K562 (cell line): ENCODE data around the gene LIN28A. TPM values are rescaled to one million over a fixed set of nuclear protein-coding genes. Genes with fewer than 3 reads are reported as not detected.

Experiments used
- PREB ChIP-seq: sonication (generic); formaldehyde crosslinking; IDR thresholded peaks from 2 replicates; pipeline ENCODE4 v1.8.1; 2023; ENCODE audit warnings: mild to moderate bottlenecking, missing genetic modification reagents
- polyA plus RNA-seq, 8 experiments: library from polyadenylated mRNA; depleted of rRNA in 4 of 8; stranded (reverse) in 5 of 8; unstranded in 3 of 8; fragments of >200 nt; fragmentation: Nextera tagmentation in 2 of 8; fragmentation: Illumina TruSeq in 1 of 8; extraction: Ambion mirVana in 2 of 8; extraction: Trizol in 1 of 8; gene quantifications; 2 replicates each; pipeline versions ENCODE4 v1.2.1 to v1.2.3, GENCODE V29; 2011 to 2014; ENCODE audit warnings: inconsistent platforms in 1 of 8, missing spikeins in 1 of 8
- total RNA-seq, 7 experiments: library from RNA; depleted of rRNA in 6 of 7; stranded (reverse); fragments of >200 nt in 6 of 7; fragmentation: Illumina TruSeq in 2 of 7; extraction: Trizol in 2 of 7; gene quantifications; 2 replicates each; pipeline versions ENCODE4 v1.2.1 to v1.2.3, GENCODE V29; 2011 to 2021; ENCODE audit warnings: low replicate concordance in 1 of 7
- TF ChIP-seq, protein P1 (sequence below), 2 experiments: fragments of 450-650 bp; formaldehyde crosslinking in 1 of 2; IDR thresholded peaks; 2 replicates each; pipeline versions ENCODE4 v1.4.0 to v1.6.1; 2014 to 2020; ENCODE audit warnings: mild to moderate bottlenecking in 2 of 2, borderline replicate concordance in 1 of 2, low read depth in 1 of 2

Gene LIN28A
- total and polyA plus RNA-seq, 9 of the 15 experiments (the other 6 are each of a cell fraction or from before 2014, with no cell fraction given) = 0.80 to 5.4 (median 3.9) TPM

- TF ChIP-seq, protein P1, sequence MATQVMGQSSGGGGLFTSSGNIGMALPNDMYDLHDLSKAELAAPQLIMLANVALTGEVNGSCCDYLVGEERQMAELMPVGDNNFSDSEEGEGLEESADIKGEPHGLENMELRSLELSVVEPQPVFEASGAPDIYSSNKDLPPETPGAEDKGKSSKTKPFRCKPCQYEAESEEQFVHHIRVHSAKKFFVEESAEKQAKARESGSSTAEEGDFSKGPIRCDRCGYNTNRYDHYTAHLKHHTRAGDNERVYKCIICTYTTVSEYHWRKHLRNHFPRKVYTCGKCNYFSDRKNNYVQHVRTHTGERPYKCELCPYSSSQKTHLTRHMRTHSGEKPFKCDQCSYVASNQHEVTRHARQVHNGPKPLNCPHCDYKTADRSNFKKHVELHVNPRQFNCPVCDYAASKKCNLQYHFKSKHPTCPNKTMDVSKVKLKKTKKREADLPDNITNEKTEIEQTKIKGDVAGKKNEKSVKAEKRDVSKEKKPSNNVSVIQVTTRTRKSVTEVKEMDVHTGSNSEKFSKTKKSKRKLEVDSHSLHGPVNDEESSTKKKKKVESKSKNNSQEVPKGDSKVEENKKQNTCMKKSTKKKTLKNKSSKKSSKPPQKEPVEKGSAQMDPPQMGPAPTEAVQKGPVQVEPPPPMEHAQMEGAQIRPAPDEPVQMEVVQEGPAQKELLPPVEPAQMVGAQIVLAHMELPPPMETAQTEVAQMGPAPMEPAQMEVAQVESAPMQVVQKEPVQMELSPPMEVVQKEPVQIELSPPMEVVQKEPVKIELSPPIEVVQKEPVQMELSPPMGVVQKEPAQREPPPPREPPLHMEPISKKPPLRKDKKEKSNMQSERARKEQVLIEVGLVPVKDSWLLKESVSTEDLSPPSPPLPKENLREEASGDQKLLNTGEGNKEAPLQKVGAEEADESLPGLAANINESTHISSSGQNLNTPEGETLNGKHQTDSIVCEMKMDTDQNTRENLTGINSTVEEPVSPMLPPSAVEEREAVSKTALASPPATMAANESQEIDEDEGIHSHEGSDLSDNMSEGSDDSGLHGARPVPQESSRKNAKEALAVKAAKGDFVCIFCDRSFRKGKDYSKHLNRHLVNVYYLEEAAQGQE (IDR thresholded peaks at IDR 0.05; ENCODE audit: borderline replicate concordance) = peak; percentile 94
- TF ChIP-seq, protein P1 (CRISPR knock-in tag; IDR thresholded peaks at IDR 0.05; ENCODE audit: low read depth) = peak; percentile 35; the same call in 1 of the 2 replicates
- no peak for TF ChIP-seq PREB (CRISPR knock-in tag)
Measured at GRCh38 chr1:26409191-26409807, 1.3 kb upstream of the LIN28A start (continued).
